HL-60 (cell line): ENCODE results near the gene IGFN1.

ENCODE experiments used
- CTCF ChIP-seq: IDR thresholded peaks from one replicate; pipeline ENCODE4 v1.5.1; 2011; ENCODE audit warnings: low read length, control low read depth, inconsistent platforms; ENCODE audit not compliant: insufficient read depth
- GABPA ChIP-seq: IDR thresholded peaks from 2 replicates; pipeline ENCODE4 v1.6.1; 2012; ENCODE audit warnings: low read depth
- TF ChIP-seq, protein P1 (sequence below): IDR thresholded peaks from 2 replicates; pipeline ENCODE4 v1.6.1; 2012; ENCODE audit warnings: low read depth; ENCODE audit not compliant: insufficient replicate concordance

DNA sequence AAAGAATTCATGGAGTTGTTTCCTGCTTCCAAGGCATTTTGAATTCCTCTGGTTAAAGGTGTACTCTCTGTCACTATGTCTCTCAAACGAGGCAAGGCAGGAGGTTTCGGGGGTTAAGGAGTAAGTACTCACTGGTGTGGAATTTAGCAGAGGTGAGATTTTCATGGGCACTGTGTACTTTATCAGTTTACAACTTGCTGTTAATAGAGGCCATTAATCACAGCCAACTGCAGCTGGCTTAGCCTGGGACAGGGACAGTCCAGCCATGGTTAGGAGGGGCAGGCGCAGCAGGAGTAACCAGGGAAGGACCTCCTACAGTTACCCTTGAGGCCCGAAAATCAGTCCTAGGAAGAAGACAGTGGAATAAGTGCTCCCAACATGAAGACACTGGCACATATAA is 18.3 kb upstream of the IGFN1 start:
- TF ChIP-seq CTCF (no peak), GABPA (no peak)
- TF ChIP-seq, protein P1, sequence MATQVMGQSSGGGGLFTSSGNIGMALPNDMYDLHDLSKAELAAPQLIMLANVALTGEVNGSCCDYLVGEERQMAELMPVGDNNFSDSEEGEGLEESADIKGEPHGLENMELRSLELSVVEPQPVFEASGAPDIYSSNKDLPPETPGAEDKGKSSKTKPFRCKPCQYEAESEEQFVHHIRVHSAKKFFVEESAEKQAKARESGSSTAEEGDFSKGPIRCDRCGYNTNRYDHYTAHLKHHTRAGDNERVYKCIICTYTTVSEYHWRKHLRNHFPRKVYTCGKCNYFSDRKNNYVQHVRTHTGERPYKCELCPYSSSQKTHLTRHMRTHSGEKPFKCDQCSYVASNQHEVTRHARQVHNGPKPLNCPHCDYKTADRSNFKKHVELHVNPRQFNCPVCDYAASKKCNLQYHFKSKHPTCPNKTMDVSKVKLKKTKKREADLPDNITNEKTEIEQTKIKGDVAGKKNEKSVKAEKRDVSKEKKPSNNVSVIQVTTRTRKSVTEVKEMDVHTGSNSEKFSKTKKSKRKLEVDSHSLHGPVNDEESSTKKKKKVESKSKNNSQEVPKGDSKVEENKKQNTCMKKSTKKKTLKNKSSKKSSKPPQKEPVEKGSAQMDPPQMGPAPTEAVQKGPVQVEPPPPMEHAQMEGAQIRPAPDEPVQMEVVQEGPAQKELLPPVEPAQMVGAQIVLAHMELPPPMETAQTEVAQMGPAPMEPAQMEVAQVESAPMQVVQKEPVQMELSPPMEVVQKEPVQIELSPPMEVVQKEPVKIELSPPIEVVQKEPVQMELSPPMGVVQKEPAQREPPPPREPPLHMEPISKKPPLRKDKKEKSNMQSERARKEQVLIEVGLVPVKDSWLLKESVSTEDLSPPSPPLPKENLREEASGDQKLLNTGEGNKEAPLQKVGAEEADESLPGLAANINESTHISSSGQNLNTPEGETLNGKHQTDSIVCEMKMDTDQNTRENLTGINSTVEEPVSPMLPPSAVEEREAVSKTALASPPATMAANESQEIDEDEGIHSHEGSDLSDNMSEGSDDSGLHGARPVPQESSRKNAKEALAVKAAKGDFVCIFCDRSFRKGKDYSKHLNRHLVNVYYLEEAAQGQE: no peak
